Measurements from ENCODE around the gene PROM2.

PROM2 gene

GRCh38 chr2:95316466-95317122 is 42.3 kb downstream of the PROM2 start:
- Mint-ChIP-seq H3K9me3 (ENCODE audit: low read depth) (no peaks in the 10 kb centered on the region), H3K4me1 (ENCODE audit: low read depth) (no peaks in the 10 kb centered on the region), H3K36me3 (no peaks in the 10 kb centered on the region), H3K27ac (no peak overlapping the region), H3K27me3 (peaks cover 4% of the 10 kb centered on the region), H3K4me3 (no peak overlapping the region)

DNA sequence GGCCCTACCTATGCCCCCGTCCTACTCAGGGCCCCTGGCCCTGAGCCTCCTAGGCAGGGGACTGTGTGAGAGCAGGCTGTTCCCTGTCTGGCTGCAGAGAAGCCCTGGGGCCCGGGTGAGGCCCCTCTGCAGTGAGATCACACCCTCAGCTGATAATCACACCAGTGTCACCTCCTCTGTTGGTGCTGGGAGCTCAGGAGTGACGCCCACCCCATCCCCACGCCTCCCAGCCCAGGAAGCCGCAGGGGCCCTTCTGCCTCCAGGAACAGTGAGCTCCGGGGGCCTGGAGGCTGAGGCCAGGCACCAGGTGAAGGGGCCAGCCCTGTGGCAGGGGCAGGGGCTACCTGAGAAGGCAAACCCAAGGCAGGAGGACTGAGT is 42.9 kb downstream of the PROM2 start:
- H3K4me3 Mint-ChIP-seq = no peak overlapping the region
- H3K36me3 Mint-ChIP-seq = no peaks in the 10 kb centered on the region
- no peak overlapping the region for H3K27ac Mint-ChIP-seq
- no peaks in the 10 kb centered on the region for H3K9me3 Mint-ChIP-seq (ENCODE audit: low read depth)
- H3K27me3 Mint-ChIP-seq = peaks cover 4% of the 10 kb centered on the region
- H3K4me1 Mint-ChIP-seq (ENCODE audit: low read depth) = no peaks in the 10 kb centered on the region

DNA sequence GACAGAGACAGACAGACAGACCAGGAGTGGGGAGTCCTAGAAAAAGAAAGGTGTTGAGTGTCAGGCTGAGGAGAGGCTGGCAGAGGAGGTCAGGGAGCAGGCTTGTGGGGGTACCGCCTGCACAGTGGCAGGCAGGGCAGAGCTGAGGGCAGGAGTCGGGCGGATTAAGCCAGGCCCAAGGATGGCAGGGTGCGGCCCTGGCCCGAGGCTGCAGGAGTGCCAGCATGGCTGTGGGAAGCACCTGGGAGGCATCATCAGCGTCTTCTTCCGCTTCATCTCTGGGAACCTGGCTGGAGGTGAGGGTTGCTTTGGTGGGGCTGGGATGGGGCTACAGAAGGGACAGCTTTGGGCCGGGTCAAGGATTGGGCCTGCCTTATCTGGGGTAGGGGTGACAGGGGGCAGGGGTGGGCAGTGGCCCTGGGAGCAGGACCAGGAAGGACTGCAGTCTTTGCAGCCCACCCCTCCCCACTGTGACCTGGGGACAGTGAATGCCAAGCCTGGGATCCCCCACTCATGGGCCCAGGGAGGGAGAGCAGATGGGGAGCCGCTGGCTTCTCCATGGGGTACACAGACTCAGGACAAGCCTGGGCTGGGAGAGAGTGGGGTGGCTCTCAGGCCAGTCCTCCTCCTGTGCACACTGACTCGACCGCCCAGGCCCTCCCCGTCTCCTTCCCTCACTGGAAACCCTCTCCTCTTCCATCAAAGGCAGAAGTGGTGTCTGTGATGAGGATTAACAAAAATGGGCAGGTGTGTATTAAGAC is 43.6 kb downstream of the PROM2 start:
- Mint-ChIP-seq H3K27me3 (peaks cover 4% of the 10 kb centered on the region), H3K9me3 (ENCODE audit: low read depth) (no peaks in the 10 kb centered on the region), H3K4me1 (ENCODE audit: low read depth) (no peaks in the 10 kb centered on the region), H3K36me3 (no peaks in the 10 kb centered on the region), H3K27ac (no peak overlapping the region), H3K4me3 (no peak overlapping the region)

- Mint-ChIP-seq H3K4me1 (ENCODE audit: low read depth) (no peaks in the 10 kb centered on the region), H3K27me3 (peaks cover 4% of the 10 kb centered on the region), H3K27ac (no peak overlapping the region), H3K9me3 (ENCODE audit: low read depth) (no peaks in the 10 kb centered on the region), H3K4me3 (no peak overlapping the region), H3K36me3 (no peaks in the 10 kb centered on the region)
These were observed 44.4 kb downstream of the PROM2 start for GRCh38 chr2:95318431-95319220.

DNA sequence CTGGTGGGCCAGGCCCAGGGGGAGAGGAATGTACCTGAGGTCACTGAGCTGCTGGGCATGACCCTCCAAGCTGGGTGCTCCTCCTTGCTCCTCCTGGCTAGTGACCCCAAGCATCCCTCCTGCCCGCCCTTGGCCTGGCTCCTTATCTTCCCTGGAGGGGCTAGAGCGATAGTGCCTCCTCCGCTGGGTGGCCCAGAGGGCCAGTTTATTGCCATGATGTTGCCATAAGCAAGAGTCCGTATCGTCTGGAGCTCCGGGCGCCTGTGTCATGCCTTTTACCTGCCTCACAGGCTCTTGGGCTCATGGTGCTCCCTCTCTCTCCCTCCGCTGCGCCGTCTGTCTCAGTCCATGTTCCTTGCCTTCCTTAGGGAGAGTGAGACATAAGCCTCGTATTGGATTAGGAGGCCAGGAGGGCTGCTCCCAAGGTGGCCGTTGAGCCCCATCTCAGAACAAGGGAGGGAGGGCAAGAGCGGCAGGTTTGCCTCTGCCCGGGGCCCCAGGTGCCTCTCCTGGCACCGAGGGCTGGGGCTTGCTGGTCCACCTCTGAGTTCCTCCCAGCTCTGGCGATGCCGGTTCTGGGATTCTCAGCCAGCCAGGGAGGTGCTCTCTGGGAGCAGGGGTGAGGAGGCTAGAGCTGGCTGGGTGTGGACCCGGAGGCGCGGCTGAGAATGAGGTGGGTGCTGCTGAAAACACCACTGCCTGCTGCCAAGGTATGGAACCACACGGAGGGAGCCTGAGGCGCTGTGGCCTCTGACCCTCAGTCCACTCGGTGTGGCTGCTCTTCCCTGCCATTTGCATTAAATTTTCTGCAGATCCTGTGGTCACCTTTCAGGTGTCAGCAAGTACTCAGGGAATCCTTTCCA is 45.5 kb downstream of the PROM2 start:
- Mint-ChIP-seq H3K36me3 (no peaks in the 10 kb centered on the region), H3K9me3 (ENCODE audit: low read depth) (no peaks in the 10 kb centered on the region), H3K4me3 (no peak overlapping the region), H3K4me1 (ENCODE audit: low read depth) (no peaks in the 10 kb centered on the region), H3K27me3 (peaks cover 2% of the 10 kb centered on the region), H3K27ac (no peak overlapping the region)

DNA sequence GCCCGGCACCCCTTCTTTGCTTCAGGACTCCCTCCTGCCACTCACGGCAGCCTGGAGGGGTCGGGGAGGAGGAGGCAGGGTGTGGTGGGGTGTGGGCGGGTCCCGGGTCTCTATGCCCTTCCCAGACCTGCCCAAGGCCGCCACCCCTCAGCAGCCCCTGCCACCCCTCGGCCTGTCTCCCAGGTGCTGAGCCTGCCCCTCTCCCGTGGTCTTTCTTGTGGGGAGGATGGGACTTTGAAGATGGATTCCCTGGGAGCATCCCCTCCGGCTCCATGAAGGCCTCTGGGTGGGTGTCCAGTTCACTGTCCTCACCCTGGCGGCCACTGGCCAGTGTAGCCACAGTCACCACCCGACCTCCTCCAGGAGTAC is 46.1 kb downstream of the PROM2 start:
- H3K4me1 Mint-ChIP-seq (ENCODE audit: low read depth) = no peaks in the 10 kb centered on the region
- H3K36me3 Mint-ChIP-seq = no peaks in the 10 kb centered on the region
- no peak overlapping the region for H3K27ac Mint-ChIP-seq
- H3K27me3 Mint-ChIP-seq = no peaks in the 10 kb centered on the region
- H3K9me3 Mint-ChIP-seq (ENCODE audit: low read depth) = no peaks in the 10 kb centered on the region
- no peak overlapping the region for H3K4me3 Mint-ChIP-seq

- Mint-ChIP-seq H3K9me3 (ENCODE audit: low read depth) (no peaks in the 10 kb centered on the region), H3K27ac (no peak overlapping the region)
These were observed 46.9 kb downstream of the PROM2 start for GRCh38 chr2:95320986-95321767.

GRCh38 chr2:95323347-95324155 is 49.3 kb downstream of the PROM2 start:
- Mint-ChIP-seq H3K9me3 (ENCODE audit: low read depth) (no peaks in the 10 kb centered on the region), H3K4me3 (no peak overlapping the region), H3K27me3 (no peaks in the 10 kb centered on the region), H3K36me3 (no peaks in the 10 kb centered on the region), H3K27ac (no peak overlapping the region), H3K4me1 (ENCODE audit: low read depth) (no peaks in the 10 kb centered on the region)

More at GRCh38 chr2:95320986-95321767, 46.9 kb downstream of the PROM2 start:
- Mint-ChIP-seq H3K36me3 (no peaks in the 10 kb centered on the region), H3K4me3 (no peak overlapping the region), H3K27me3 (no peaks in the 10 kb centered on the region), H3K4me1 (ENCODE audit: low read depth) (no peaks in the 10 kb centered on the region)

DNA sequence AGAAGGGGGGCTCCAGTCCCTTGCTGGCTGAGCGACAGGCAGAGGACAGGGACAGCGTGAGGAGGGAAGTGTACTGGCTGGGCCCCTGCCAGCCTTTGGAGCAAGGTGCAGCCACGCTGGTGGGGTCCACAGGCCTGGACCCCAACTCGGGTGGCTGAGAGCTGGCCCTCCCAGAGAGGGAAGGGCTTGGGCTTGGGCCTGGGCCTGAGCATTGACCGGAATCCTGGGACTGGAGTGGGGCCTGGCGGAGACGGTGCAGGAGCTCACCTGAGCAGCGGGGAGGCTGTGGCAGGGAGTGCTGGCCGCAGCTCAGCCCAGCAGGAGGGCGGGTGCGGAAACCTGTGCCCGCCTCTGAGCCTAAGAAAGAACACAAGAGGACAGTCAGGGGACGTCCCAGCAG is 50.8 kb downstream of the PROM2 start:
- Mint-ChIP-seq H3K9me3 (ENCODE audit: low read depth) (no peaks in the 10 kb centered on the region), H3K4me1 (ENCODE audit: low read depth) (no peaks in the 10 kb centered on the region), H3K27ac (no peak overlapping the region), H3K27me3 (no peaks in the 10 kb centered on the region), H3K36me3 (no peaks in the 10 kb centered on the region), H3K4me3 (no peak overlapping the region)

- Mint-ChIP-seq H3K4me1 (ENCODE audit: low read depth) (no peaks in the 10 kb centered on the region), H3K27ac (no peak overlapping the region), H3K36me3 (no peaks in the 10 kb centered on the region), H3K4me3 (no peak overlapping the region), H3K27me3 (no peaks in the 10 kb centered on the region), H3K9me3 (ENCODE audit: low read depth) (no peaks in the 10 kb centered on the region)
These were observed 51.6 kb downstream of the PROM2 start for GRCh38 chr2:95325590-95326432.

GRCh38 chr2:95326433-95327140 is 52.3 kb downstream of the PROM2 start:
- Mint-ChIP-seq H3K4me3 (no peak overlapping the region), H3K36me3 (no peaks in the 10 kb centered on the region), H3K27ac (no peak overlapping the region), H3K27me3 (no peaks in the 10 kb centered on the region), H3K9me3 (ENCODE audit: low read depth) (no peaks in the 10 kb centered on the region), H3K4me1 (ENCODE audit: low read depth) (no peaks in the 10 kb centered on the region)

GRCh38 chr2:95327861-95328260 is 53.6 kb downstream of the PROM2 start:
- H3K9me3 Mint-ChIP-seq (ENCODE audit: low read depth) = no peaks in the 10 kb centered on the region
- H3K36me3 Mint-ChIP-seq = no peaks in the 10 kb centered on the region
- no peaks in the 10 kb centered on the region for H3K4me1 Mint-ChIP-seq (ENCODE audit: low read depth)
- no peaks in the 10 kb centered on the region for H3K27me3 Mint-ChIP-seq
- no peak overlapping the region for H3K27ac Mint-ChIP-seq
- H3K4me3 Mint-ChIP-seq = no peak overlapping the region
